ENCODE measurements around the gene MED12L. TPM values are rescaled to one million over a fixed set of nuclear protein-coding genes. Genes with fewer than 3 reads are reported as not detected.

Gene MED12L
- total RNA-seq, 4 donors from 2014 or later = 0.51 to 12.7 (median 3.1) TPM

DNA sequence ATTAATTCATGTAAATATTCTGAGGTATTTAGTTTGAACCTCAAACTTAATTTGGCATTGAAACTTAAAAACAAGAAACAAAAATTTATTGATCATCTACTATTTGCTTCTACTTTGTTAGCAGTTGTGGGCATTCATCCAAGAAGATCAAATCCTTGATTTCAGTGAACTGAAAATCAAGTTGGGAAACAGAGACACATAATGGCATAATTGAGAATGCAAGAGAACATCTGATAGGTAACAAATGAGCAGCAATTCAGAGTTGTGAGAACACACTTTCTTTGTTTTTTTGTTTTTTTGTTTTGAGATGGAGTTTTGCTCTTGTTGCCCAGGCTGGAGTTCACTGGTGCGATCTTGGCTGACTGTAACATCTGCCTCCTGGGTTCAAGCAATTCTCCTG, 33.9 kb upstream of the MED12L start:
- intact Hi-C loops (cut with DNase I; ENCODE audit: low total_unique reads) = no loop called here
- H3K4me3 ChIP-seq = no peak overlapping the region
- no peak for TF ChIP-seq POLR2A (IDR thresholded peaks at IDR 0.05)
- TF ChIP-seq, protein P1, sequence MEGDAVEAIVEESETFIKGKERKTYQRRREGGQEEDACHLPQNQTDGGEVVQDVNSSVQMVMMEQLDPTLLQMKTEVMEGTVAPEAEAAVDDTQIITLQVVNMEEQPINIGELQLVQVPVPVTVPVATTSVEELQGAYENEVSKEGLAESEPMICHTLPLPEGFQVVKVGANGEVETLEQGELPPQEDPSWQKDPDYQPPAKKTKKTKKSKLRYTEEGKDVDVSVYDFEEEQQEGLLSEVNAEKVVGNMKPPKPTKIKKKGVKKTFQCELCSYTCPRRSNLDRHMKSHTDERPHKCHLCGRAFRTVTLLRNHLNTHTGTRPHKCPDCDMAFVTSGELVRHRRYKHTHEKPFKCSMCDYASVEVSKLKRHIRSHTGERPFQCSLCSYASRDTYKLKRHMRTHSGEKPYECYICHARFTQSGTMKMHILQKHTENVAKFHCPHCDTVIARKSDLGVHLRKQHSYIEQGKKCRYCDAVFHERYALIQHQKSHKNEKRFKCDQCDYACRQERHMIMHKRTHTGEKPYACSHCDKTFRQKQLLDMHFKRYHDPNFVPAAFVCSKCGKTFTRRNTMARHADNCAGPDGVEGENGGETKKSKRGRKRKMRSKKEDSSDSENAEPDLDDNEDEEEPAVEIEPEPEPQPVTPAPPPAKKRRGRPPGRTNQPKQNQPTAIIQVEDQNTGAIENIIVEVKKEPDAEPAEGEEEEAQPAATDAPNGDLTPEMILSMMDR (IDR thresholded peaks at IDR 0.05) = no peak
- no peaks in the 10 kb centered on the region for H3K9me3 ChIP-seq
- H3K27ac ChIP-seq = no peak overlapping the region
- no peaks in the 10 kb centered on the region for H3K36me3 ChIP-seq
- H3K4me1 ChIP-seq = no peaks in the 10 kb centered on the region
- no peak for DNase-seq
- no peaks in the 10 kb centered on the region for H3K27me3 ChIP-seq

DNA sequence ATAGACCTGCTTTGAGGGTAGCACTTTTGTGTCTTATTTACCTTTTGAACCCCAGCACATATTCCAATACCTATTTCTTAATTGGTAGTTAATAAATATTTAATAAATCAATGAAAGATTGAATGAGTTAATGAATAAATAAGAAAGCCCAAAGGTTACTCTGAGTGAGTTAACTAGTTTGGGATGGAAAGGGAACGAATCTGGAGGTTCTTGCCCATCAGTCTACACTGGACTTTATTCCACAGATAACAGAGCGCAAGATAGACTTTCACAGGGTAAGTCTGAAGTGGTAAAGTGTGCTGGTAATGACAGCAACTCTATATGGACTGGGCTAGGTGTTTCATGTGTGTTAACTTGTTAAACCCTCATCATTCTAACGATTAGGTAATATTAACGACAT, 33.1 kb upstream of the MED12L start:
- no peaks in the 10 kb centered on the region for H3K36me3 ChIP-seq
- no peak for DNase-seq
- no peak for TF ChIP-seq POLR2A (IDR thresholded peaks at IDR 0.05)
- TF ChIP-seq, protein P1 (IDR thresholded peaks at IDR 0.05) = no peak
- no peaks in the 10 kb centered on the region for H3K9me3 ChIP-seq
- H3K27ac ChIP-seq = no peak overlapping the region
- intact Hi-C loops (cut with DNase I; ENCODE audit: low total_unique reads) = no loop called here
- H3K27me3 ChIP-seq = no peaks in the 10 kb centered on the region
- no peaks in the 10 kb centered on the region for H3K4me1 ChIP-seq
- H3K4me3 ChIP-seq = no peak overlapping the region

DNA sequence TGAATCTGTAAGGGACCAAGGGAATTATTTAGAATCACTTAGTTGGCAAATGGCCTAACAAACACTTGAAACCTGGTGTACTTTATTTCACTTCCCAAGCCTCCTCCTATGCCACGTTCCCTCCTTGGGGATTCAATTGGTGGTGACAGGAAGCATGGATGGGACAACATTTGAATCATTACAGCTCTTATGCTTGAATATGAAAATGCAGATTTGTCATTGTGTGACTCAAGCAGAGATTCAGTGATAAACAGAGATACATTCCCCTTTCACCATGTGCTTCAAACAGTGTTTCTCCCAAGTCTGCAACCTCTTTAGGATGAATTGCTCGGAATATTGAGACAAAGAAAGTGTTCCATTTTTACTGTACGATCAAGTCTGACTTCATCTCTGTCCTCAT, 32.7 kb upstream of the MED12L start:
- DNase-seq = no peak
- Histone ChIP-seq H3K9me3 (no peaks in the 10 kb centered on the region), H3K4me3 (no peak overlapping the region), H3K27ac (no peak overlapping the region), H3K27me3 (no peaks in the 10 kb centered on the region), H3K36me3 (no peaks in the 10 kb centered on the region), H3K4me1 (no peaks in the 10 kb centered on the region)
- TF ChIP-seq, protein P1 (IDR thresholded peaks at IDR 0.05) = no peak
- TF ChIP-seq POLR2A (IDR thresholded peaks at IDR 0.05) = no peak
- intact Hi-C loops (cut with DNase I; ENCODE audit: low total_unique reads) = no loop called here

DNA sequence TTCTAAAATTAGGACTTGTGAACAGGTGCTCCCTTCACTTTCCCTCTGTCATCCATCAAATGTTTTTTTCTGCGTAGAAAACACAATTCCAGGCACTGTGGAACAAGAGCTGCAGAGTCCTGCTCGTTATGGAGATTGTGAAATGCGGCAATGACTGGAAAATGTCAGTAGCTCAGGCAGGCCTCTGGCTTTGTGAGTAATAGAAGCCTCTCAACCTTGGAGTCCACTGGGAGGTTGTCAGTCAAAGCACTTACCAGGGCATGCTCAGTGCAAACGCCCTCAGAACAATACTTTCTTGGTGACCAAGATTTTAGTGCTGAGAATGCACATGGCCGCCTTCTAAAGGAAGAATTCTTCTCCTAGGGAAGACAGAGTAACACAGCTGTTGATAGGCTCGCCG, 26.7 kb upstream of the MED12L start:
- no peaks in the 10 kb centered on the region for H3K36me3 ChIP-seq
- no peak overlapping the region for H3K4me3 ChIP-seq
- no peak overlapping the region for H3K27ac ChIP-seq
- H3K4me1 ChIP-seq = no peaks in the 10 kb centered on the region
- no peak for DNase-seq
- no peak for TF ChIP-seq POLR2A (IDR thresholded peaks at IDR 0.05)
- TF ChIP-seq, protein P1 (IDR thresholded peaks at IDR 0.05) = no peak
- H3K9me3 ChIP-seq = no peaks in the 10 kb centered on the region
- intact Hi-C loops (cut with DNase I; ENCODE audit: low total_unique reads) = no loop called here
- H3K27me3 ChIP-seq = no peaks in the 10 kb centered on the region

DNA sequence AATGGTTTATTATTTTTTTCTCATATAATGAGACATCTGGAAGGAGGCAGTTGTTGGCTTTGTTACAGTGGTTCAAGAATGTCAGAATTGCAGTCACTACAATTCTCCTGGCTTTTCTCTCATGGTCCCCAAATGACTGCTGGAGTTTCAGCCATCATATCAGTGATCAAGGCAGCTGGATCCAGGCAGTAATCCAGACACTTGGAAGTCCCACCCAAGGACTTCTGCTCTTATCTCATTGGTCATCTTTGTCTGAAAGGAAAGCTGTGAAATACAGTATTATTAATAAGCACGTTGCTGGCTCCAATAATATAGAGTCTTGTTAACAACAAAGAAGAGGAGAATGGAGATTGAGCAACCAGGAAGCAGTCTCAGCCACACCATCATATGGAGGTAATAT, 22.9 kb upstream of the MED12L start:
- intact Hi-C loops (cut with DNase I; ENCODE audit: low total_unique reads) = no loop called here
- Histone ChIP-seq H3K36me3 (no peaks in the 10 kb centered on the region), H3K4me1 (no peaks in the 10 kb centered on the region), H3K27ac (no peak overlapping the region), H3K9me3 (no peaks in the 10 kb centered on the region), H3K27me3 (no peaks in the 10 kb centered on the region), H3K4me3 (no peak overlapping the region)
- DNase-seq = no peak
- TF ChIP-seq, protein P1 (IDR thresholded peaks at IDR 0.05) = no peak
- no peak for TF ChIP-seq POLR2A (IDR thresholded peaks at IDR 0.05)
